Measurements from ENCODE around the gene KRTAP9-3.

GRCh38 chr17:41265078-41265477, 32.8 kb downstream of the KRTAP9-3 start, which contains the start of gene KRTAP9-6:
- TF ChIP-seq CTCF (IDR thresholded peaks at IDR 0.05) (no peak), POLR2A (IDR thresholded peaks at IDR 0.05) (no peak)

Measured in suprapubic skin (tissue), 3 donors.